ENCODE data around the gene PLCB2.

DNA sequence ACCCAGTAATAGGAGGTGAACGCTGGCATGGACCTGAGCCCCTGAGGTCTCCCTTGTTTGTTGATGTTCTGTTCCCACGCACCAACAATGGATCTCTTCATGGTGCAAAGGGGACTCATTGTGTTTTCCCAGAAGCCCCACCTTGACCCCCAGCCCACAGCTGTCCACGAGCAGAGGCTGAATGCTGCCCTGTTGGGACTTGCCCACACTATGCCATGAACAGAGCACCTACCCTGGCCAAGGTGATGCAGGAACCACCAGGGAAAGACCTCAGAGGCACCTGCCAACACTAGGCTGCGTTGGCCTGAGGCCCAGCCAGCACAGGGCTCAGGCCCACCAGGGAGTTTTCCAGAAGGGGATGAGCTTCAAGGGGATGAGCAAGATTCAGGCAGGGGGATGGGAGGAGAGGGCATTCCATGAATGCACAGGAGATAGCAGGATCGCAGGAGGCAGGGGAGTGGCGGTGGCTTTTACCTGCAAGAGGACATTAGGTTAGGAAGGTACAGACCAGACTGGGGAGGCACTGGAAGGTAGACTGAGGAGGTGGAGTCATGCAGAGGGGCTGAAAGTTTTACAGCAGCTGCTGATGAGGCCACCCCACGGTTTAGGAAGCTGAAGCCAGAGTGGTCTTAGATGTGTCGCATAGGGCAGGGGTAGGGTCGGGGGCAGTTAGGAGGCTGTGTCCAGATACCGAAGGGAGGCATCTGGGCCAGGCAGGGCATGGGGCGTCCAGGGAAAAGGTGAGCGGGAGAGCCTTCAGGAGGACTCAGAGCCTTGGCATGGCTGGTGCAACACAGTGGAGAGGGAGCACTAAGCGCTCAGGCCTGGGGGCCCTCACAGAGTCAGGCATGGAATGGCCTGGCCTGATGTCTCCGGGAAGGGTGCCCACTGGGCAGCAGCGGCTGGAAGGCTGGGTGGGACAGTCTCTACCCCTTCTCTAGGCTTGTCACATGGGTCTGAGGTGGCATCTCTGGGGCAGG, 39.1 kb upstream of the PLCB2 start:
- TF ChIP-seq ZNF263 (CRISPR knock-in tag; IDR thresholded peaks at IDR 0.05; ENCODE audit: borderline replicate concordance) (no peak), LARP7 (IDR thresholded peaks at IDR 0.05) (no peak), EZH2 (IDR thresholded peaks at IDR 0.05; ENCODE audit: borderline replicate concordance, low read depth, low read length) (no peak), POLR2AphosphoS2 (IDR thresholded peaks at IDR 0.05; ENCODE audit: low read length) (no peak), KAT7 (CRISPR knock-in tag; IDR thresholded peaks at IDR 0.05; ENCODE audit: borderline replicate concordance) (no peak), ETV6 (IDR thresholded peaks at IDR 0.05; ENCODE audit: borderline replicate concordance in 1 of 2, low read depth in 2 of 2, low read length in 1 of 2) (no peak), ETV6 (CRISPR knock-in tag; IDR thresholded peaks at IDR 0.05; ENCODE audit: borderline replicate concordance) (no peak)
- TF ChIP-seq, protein P1, sequence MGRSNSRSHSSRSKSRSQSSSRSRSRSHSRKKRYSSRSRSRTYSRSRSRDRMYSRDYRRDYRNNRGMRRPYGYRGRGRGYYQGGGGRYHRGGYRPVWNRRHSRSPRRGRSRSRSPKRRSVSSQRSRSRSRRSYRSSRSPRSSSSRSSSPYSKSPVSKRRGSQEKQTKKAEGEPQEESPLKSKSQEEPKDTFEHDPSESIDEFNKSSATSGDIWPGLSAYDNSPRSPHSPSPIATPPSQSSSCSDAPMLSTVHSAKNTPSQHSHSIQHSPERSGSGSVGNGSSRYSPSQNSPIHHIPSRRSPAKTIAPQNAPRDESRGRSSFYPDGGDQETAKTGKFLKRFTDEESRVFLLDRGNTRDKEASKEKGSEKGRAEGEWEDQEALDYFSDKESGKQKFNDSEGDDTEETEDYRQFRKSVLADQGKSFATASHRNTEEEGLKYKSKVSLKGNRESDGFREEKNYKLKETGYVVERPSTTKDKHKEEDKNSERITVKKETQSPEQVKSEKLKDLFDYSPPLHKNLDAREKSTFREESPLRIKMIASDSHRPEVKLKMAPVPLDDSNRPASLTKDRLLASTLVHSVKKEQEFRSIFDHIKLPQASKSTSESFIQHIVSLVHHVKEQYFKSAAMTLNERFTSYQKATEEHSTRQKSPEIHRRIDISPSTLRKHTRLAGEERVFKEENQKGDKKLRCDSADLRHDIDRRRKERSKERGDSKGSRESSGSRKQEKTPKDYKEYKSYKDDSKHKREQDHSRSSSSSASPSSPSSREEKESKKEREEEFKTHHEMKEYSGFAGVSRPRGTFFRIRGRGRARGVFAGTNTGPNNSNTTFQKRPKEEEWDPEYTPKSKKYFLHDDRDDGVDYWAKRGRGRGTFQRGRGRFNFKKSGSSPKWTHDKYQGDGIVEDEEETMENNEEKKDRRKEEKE (IDR thresholded peaks at IDR 0.05; ENCODE audit: borderline replicate concordance in 1 of 2, control insufficient read depth in 1 of 2, low read depth in 2 of 2, low read length in 1 of 2) = no peak
